Measurements from ENCODE around the gene SLC44A5.

SLC44A5 gene

DNA sequence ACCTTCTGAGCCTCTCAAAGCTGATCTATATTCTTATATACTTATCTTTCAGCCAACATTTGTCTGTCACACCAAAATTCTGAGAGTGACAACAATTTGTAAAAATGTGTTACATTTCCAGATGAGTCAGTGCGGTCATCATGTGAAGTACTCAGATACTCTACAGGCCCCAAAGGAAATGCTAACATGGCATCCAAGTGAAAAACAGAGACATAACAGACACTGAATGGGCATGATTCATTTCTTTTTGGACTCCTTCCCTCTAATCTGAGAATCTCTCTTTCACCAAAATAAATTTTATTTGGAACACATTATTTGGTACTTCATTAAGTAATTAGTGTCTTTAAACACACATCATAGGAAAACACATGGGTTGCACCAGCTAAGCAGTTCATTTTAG lies 96.6 kb downstream of the SLC44A5 start:
- DNase-seq (ENCODE audit: low read depth) = no peak
- no peak for TF ChIP-seq POLR2A (IDR thresholded peaks at IDR 0.05; ENCODE audit: extremely low read depth, insufficient read length)
- no peak for TF ChIP-seq MAX (IDR thresholded peaks at IDR 0.05; ENCODE audit: low read depth, low read length)
- TF ChIP-seq CTCF (IDR thresholded peaks at IDR 0.05; ENCODE audit: low read depth, low read length) = no peak
- no peak for TF ChIP-seq MYC (IDR thresholded peaks at IDR 0.05; ENCODE audit: low read depth, low read length)
- no peak overlapping the region for H3K4me3 ChIP-seq (ENCODE audit: low read depth, low read length)

DNA sequence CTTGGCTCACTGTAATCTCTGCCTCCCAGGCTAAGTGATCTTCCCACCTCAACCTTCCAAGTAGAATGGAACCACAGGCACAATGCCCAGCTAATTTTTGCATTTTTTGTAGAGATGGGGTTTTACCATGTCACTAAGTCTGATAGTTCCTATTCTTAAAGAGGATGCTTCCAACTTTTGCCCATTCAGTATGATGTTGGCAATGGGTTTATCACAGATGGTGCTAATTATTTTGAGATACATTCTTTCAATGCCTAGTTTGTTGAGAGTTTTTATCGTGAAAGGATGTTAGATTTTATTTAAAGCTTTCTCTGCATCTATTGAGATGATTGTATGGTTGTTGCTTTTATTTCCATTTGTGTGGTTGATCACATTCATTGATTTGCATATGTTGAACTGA lies 103.9 kb downstream of the SLC44A5 start:
- no peak overlapping the region for H3K4me3 ChIP-seq (ENCODE audit: low read depth, low read length)
- TF ChIP-seq MYC (IDR thresholded peaks at IDR 0.05; ENCODE audit: low read depth, low read length) (no peak), CTCF (IDR thresholded peaks at IDR 0.05; ENCODE audit: low read depth, low read length) (no peak)
- DNase-seq (ENCODE audit: low read depth) = no peak

- TF ChIP-seq POLR2A (IDR thresholded peaks at IDR 0.05; ENCODE audit: extremely low read depth, insufficient read length) = no peak
- no peak for TF ChIP-seq CTCF (IDR thresholded peaks at IDR 0.05; ENCODE audit: low read depth, low read length)
- no peak for TF ChIP-seq MAX (IDR thresholded peaks at IDR 0.05; ENCODE audit: low read depth, low read length)
- no peak for TF ChIP-seq MYC (IDR thresholded peaks at IDR 0.05; ENCODE audit: low read depth, low read length)
- DNase-seq (ENCODE audit: low read depth) = no peak
- H3K4me3 ChIP-seq (ENCODE audit: low read depth, low read length) = no peak overlapping the region
These were observed 107.5 kb downstream of the SLC44A5 start for GRCh38 chr1:75503221-75503974.

- no peak for DNase-seq (ENCODE audit: low read depth)
- H3K4me3 ChIP-seq (ENCODE audit: low read depth, low read length) = no peak overlapping the region
- TF ChIP-seq MYC (IDR thresholded peaks at IDR 0.05; ENCODE audit: low read depth, low read length) (no peak), POLR2A (IDR thresholded peaks at IDR 0.05; ENCODE audit: extremely low read depth, insufficient read length) (no peak), MAX (IDR thresholded peaks at IDR 0.05; ENCODE audit: low read depth, low read length) (no peak), CTCF (IDR thresholded peaks at IDR 0.05; ENCODE audit: low read depth, low read length) (no peak)
These were observed 108.1 kb downstream of the SLC44A5 start for GRCh38 chr1:75502776-75503175.

GRCh38 chr1:75501577-75502295 lies 109.2 kb downstream of the SLC44A5 start:
- no peak for DNase-seq (ENCODE audit: low read depth)
- TF ChIP-seq MYC (IDR thresholded peaks at IDR 0.05; ENCODE audit: low read depth, low read length) = no peak
- TF ChIP-seq CTCF (IDR thresholded peaks at IDR 0.05; ENCODE audit: low read depth, low read length) = no peak
- no peak for TF ChIP-seq MAX (IDR thresholded peaks at IDR 0.05; ENCODE audit: low read depth, low read length)
- TF ChIP-seq POLR2A (IDR thresholded peaks at IDR 0.05; ENCODE audit: extremely low read depth, insufficient read length) = no peak
- no peak overlapping the region for H3K4me3 ChIP-seq (ENCODE audit: low read depth, low read length)
